Lower leg skin (tissue), 3 donors: ENCODE results near the gene SELP.

Experiments used
- POLR2A ChIP-seq, 2 donors: fragments of 450-650 bp; IDR thresholded peaks; one replicate each; pipeline ENCODE4 v1.6.1; 2016 to 2017; ENCODE audit warnings: antibody characterized with exemption in 2 of 2, mild to moderate bottlenecking in 1 of 2, moderate library complexity in 1 of 2
- TF ChIP-seq, protein P1 (sequence below), 3 donors: fragments of 450-650 bp; IDR thresholded peaks; one replicate each; pipeline ENCODE4 v1.5.1; 2016; ENCODE audit warnings: antibody characterized with exemption in 3 of 3, mild to moderate bottlenecking in 3 of 3, moderate library complexity in 2 of 3

DNA sequence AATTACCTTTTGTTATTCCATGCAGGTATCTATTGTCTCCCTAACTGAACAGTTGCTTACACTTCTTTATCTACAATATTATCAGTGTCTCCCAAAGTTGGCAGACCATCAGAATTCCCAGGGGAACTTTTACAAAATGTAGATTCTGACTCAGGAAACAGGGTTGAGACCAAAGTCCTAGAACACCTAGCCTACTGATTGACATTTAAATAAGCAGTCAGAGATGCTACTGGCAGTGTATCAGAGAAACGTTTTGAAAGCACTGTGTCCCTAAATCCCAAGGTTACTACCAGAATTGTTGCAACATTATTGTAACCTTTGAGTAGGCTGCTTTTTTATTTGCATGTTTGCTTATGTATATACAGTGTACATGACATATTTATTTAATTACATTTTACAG, 41.8 kb downstream of the SELP start:
- no peak for TF ChIP-seq POLR2A (IDR thresholded peaks at IDR 0.05)
- TF ChIP-seq, protein P1, sequence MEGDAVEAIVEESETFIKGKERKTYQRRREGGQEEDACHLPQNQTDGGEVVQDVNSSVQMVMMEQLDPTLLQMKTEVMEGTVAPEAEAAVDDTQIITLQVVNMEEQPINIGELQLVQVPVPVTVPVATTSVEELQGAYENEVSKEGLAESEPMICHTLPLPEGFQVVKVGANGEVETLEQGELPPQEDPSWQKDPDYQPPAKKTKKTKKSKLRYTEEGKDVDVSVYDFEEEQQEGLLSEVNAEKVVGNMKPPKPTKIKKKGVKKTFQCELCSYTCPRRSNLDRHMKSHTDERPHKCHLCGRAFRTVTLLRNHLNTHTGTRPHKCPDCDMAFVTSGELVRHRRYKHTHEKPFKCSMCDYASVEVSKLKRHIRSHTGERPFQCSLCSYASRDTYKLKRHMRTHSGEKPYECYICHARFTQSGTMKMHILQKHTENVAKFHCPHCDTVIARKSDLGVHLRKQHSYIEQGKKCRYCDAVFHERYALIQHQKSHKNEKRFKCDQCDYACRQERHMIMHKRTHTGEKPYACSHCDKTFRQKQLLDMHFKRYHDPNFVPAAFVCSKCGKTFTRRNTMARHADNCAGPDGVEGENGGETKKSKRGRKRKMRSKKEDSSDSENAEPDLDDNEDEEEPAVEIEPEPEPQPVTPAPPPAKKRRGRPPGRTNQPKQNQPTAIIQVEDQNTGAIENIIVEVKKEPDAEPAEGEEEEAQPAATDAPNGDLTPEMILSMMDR (IDR thresholded peaks at IDR 0.05), result no peak
